Left ventricle myocardium superior (tissue), 1 donor: ENCODE results near the gene NDUFA13. TPM values are rescaled to one million over a fixed set of nuclear protein-coding genes. Genes with fewer than 3 reads are reported as not detected.

Source experiments
- ATAC-seq: fragments of 200-7000 bp; cut with Tn5 transposase; one replicate; pipeline ENCODE4 v1.9.1; 2020; ENCODE audit warnings: mild to moderate bottlenecking, moderate library complexity
- DNase-seq: peaks from one replicate; pipeline ENCODE4 v3.0.0-alpha.2; 2020
- intact Hi-C: fragments of 100-400 bp; cut with micrococcal nuclease; formaldehyde crosslinking; loops from one replicate; pipeline ENCODE4 v1.11.0; 2022
- total RNA-seq: library from RNA; stranded (reverse); fragmentation: NEBNext Ultra II Directional; extraction: Animal tissue kit (Norgen Biotek cat#: 25700); gene quantifications from one replicate; pipeline ENCODE4 v1.2.1, GENCODE V29; 2021
- donor health status: DM: no; HTN: yes; CAD: no; lungs with severe emphysema.

NDUFA13 gene
- total RNA-seq, 1 donor from 2014 or later = 1,297 TPM

GRCh38 chr19:19554074-19555023, 38.3 kb downstream of the NDUFA13 start:
- DNase-seq (peak; percentile 70), ATAC-seq (peak; percentile 70)
- intact Hi-C loops = no loop called here

GRCh38 chr19:19558055-19558454, 42.0 kb downstream of the NDUFA13 start:
- intact Hi-C loops = no loop called here
- ATAC-seq (no peak), DNase-seq (no peak)

DNA sequence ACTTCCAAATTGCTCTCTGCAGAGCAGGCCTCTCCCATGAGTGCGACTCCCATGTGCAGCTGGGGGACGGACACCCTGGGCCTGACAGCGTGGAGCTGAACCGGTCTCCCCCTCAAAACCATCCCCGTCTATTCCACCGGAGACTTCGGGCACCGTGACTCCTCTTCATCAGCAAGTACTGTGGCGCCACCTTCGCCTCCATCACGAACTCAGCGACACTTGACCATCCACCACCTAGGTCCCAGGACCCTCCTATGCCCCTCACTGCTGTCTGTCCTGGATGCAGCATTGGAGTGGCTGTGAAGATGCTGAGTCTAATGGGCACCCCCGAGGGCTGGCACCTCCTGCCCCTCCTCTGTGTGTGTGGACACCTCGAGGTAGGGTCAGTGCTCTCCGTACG, 42.6 kb downstream of the NDUFA13 start:
- ATAC-seq (no peak), DNase-seq (no peak)
- intact Hi-C loops = no loop called here

- ATAC-seq (no peak), DNase-seq (no peak)
- intact Hi-C loops = no loop called here
Observed at GRCh38 chr19:19559931-19560330, 43.9 kb downstream of the NDUFA13 start.

- ATAC-seq (no peak), DNase-seq (no peak)
- intact Hi-C loops = no loop called here
Observed at GRCh38 chr19:19561946-19562664, 46.1 kb downstream of the NDUFA13 start.

DNA sequence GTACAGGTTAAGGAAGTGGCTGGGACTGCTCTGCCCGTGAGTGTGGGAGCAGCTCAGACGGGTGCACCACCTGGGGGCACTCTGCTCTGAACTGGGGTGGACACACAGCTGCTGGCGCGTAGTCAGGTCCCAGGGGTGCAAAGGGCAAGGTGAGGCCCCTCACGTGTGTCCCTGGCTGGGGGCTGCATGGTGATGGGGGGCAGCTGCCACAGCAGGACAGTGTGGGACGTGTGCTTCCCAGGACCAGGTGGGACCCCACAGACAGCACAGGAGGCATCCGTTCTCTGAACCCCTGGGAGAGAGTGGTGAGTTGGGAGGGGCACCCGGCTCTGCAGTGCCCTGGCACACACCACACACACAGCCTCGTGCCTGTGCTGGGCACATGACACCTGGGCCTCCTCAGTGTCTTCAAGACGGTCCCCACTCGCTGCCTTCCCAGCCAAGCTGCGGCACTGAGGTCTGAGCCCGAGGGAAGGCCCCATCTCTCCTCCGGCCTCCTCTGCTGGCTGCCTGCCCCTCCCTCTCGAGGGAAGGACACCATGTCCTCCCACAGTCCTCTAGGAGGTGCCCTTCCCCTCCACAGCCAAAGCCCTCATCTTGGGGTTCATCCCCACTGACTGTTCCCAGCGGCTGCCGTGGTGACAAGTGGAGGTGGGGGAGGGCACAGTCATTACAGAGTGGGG, 46.8 kb downstream of the NDUFA13 start:
- no peak for DNase-seq

GRCh38 chr19:19563348-19563848, 47.4 kb downstream of the NDUFA13 start:
- DNase-seq (no peak), ATAC-seq (no peak)
- intact Hi-C loops = no loop called here

More for the DNA sequence above, 46.8 kb downstream of the NDUFA13 start:
- no peak for ATAC-seq
- intact Hi-C loops = no loop called here

DNA sequence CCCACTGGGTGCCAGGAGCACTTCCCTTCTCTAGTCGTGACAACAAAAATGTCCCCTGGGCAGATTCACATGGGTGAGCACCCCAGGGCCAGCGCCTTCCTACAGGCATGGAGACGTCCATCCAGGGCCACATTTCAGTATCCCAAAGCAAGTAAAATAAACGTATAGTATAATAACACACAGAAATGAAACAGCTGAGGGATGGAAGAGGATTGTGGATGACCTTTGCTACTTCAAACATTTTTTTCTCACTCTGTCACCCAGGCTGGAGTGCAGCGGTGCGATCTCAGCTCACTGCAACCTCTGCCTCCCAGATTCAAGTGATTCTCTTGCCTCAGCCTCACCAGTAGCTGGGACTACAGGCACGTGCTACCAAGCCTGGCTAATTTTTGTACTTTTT, 50.3 kb downstream of the NDUFA13 start:
- no peak for ATAC-seq
- intact Hi-C loops = no loop called here
- DNase-seq = no peak

GRCh38 chr19:19567391-19567790, 51.4 kb downstream of the NDUFA13 start:
- DNase-seq (no peak), ATAC-seq (no peak)
- intact Hi-C loops = no loop called here

GRCh38 chr19:19568802-19569756, 53.1 kb downstream of the NDUFA13 start:
- intact Hi-C loops = no loop called here
- DNase-seq (no peak), ATAC-seq (no peak)

DNA sequence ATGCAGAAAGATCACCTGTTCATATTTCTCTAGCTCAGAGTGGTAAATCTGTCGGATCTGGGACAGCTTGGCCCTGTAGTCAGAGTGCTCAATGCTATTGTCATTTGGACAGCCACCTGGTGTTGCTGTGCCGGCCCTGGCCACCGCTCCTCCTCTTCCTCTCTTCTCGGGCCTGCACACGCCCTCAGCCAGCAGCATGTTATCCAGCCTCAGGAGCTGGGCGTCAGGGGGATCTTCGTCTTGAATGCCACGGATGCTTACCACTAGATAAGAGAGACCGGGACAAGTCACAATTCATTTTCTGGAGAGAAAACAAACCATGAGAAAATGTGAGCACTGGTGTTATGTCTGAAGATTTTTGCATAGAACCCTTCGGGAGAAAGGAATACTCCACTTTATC, 54.5 kb downstream of the NDUFA13 start:
- DNase-seq = no peak
- no peak for ATAC-seq
- intact Hi-C loops = no loop called here

DNA sequence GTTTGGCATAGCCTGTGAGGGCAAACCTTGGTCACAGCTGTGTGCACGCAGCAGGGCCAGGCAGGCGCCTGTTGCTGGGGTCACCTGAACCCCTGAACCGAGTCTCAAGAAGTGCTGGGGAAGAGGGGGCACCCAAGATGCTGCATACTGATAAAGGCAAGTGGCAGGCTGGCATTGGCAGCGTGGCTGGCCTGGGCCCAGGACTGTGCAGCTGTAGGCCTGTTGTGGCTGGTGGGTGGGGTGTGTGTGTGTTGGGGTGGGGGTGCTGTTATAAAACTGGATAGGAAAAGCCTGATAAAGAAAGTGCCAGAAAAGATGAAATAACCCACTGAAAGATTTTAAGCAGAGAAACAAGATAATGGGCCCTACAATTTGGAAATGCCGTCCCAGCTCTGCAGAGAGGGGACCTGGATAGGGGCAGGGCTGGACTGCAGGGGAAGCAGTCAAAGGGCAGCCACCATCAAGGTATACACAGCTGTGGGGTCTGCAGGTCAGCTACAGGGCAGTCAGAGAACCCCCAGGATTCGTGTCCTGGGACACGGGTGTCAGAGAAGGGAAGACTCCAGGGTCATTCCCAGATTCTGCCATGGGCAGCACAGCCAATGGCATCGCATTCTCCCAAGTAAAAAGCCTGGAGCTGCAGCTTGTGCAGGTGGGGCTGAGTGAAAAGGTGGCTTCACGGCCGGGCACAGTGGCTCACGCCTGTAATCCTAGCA, 55.2 kb downstream of the NDUFA13 start:
- intact Hi-C loops = no loop called here
- no peak for ATAC-seq
- DNase-seq = no peak

DNA sequence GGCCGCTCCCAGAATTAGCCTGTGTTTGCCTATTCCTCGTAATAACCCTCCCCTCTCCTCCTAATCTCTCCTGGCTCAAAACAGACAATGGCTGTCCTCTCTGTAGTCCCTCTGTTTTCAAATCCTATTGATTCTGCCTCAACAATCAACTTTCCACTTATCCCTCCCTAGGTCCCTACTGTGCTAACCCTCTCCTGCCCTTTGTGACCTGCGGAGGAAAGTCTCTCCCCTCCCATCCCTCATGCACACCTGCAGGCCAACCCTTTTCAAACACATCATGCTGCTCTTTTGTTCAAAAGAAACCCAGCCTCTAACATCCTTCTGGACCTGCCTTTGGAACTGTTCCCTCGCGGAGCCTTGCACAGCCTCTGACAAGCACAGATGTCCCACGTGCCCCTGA, 59.4 kb downstream of the NDUFA13 start:
- intact Hi-C loops = no loop called here
- DNase-seq = no peak
- no peak for ATAC-seq

Other genes starting within 250 kb of the NDUFA13 start
- 0.30 TPM for gene TM6SF2, start 242.9 kb upstream of the NDUFA13 start, total RNA-seq
- gene SUGP1, start 195.7 kb upstream of the NDUFA13 start, total RNA-seq = 46.0 TPM
- gene MAU2, start 195.4 kb upstream of the NDUFA13 start, total RNA-seq = 31.4 TPM
- 29.7 TPM for gene GATAD2A, start 110.5 kb upstream of the NDUFA13 start, total RNA-seq
- gene TSSK6, start 677 bp upstream of the NDUFA13 start, total RNA-seq = 0.67 TPM
- 9.4 TPM for gene YJEFN3, start 12.7 kb downstream of the NDUFA13 start, total RNA-seq
- gene CILP2, start 22.0 kb downstream of the NDUFA13 start, total RNA-seq = 0.50 TPM
- gene PBX4, start 102.5 kb downstream of the NDUFA13 start, total RNA-seq = 0.42 TPM
- gene LPAR2, start 112.0 kb downstream of the NDUFA13 start, total RNA-seq = 1.6 TPM
- gene GMIP, start 127.4 kb downstream of the NDUFA13 start, total RNA-seq = 4.2 TPM
- 21.6 TPM for gene ATP13A1, start 147.5 kb downstream of the NDUFA13 start, total RNA-seq
- gene ZNF101, start 152.6 kb downstream of the NDUFA13 start, total RNA-seq = 3.7 TPM
- gene ZNF14, start 216.9 kb downstream of the NDUFA13 start, total RNA-seq = 3.6 TPM